HG02970 (cell line): ENCODE measurements around the gene HTRA1.

Experiments used
- ATAC-seq: cut with Tn5 transposase; IDR thresholded peaks from one replicate; pipeline ENCODE4 v1.9.1; 2021; ENCODE audit warnings: mild to moderate bottlenecking, moderate library complexity, moderate number of reproducible peaks; ENCODE audit not compliant: unreplicated experiment, low FRiP score

HTRA1 gene

GRCh38 chr10:122513053-122513452 is 51.7 kb downstream of the HTRA1 start:
- no peak for ATAC-seq

GRCh38 chr10:122514045-122514840 is 52.9 kb downstream of the HTRA1 start:
- ATAC-seq = no peak

- ATAC-seq = no peak
These were observed 53.7 kb downstream of the HTRA1 start for GRCh38 chr10:122515022-122515424.

GRCh38 chr10:122515588-122516231 is 54.4 kb downstream of the HTRA1 start:
- ATAC-seq = no peak

GRCh38 chr10:122516734-122517133 is 55.4 kb downstream of the HTRA1 start:
- no peak for ATAC-seq

- no peak for ATAC-seq
These were observed 57.8 kb downstream of the HTRA1 start for GRCh38 chr10:122519144-122519543.

- ATAC-seq = no peak
These were observed 58.5 kb downstream of the HTRA1 start for GRCh38 chr10:122519873-122520272.

GRCh38 chr10:122521011-122521410 is 59.7 kb downstream of the HTRA1 start:
- ATAC-seq = no peak

- no peak for ATAC-seq
These were observed 63.5 kb downstream of the HTRA1 start for GRCh38 chr10:122524811-122525210.

- no peak for ATAC-seq
These were observed 64.4 kb downstream of the HTRA1 start for GRCh38 chr10:122525788-122526187.

GRCh38 chr10:122526892-122527291 is 65.5 kb downstream of the HTRA1 start:
- ATAC-seq = no peak

- ATAC-seq = no peak
These were observed 68.8 kb downstream of the HTRA1 start for GRCh38 chr10:122530177-122530576.

- no peak for ATAC-seq
These were observed 69.9 kb downstream of the HTRA1 start for GRCh38 chr10:122531261-122531660.

- ATAC-seq = no peak
These were observed 70.6 kb downstream of the HTRA1 start for GRCh38 chr10:122531939-122532338.

GRCh38 chr10:122532601-122533296 is 71.4 kb downstream of the HTRA1 start:
- ATAC-seq = no peak

GRCh38 chr10:122537545-122537944 is 76.2 kb downstream of the HTRA1 start:
- ATAC-seq = no peak

GRCh38 chr10:122541541-122542002 is 80.2 kb downstream of the HTRA1 start:
- no peak for ATAC-seq

- ATAC-seq = no peak
These were observed 82.5 kb downstream of the HTRA1 start for GRCh38 chr10:122543676-122544445.

GRCh38 chr10:122544493-122544892 is 83.1 kb downstream of the HTRA1 start:
- no peak for ATAC-seq

- ATAC-seq = no peak
These were observed 84.9 kb downstream of the HTRA1 start for GRCh38 chr10:122546242-122546641.
